Cardiac muscle cell (in vitro differentiated cells and primary cell): ENCODE measurements around the gene PFAS. TPM values are rescaled to one million over a fixed set of nuclear protein-coding genes. Genes with fewer than 3 reads are reported as not detected.

Experiments
- DNase-seq, 2 donors: peaks; one replicate each; pipeline versions ENCODE4 v3.0.0 to v3.0.0-alpha.2; 2010 to 2017; ENCODE audit warnings: low read depth in 1 of 2, low spot score in 1 of 2
- H3K27ac ChIP-seq: fragments of 200-600 bp; sonication (generic); 2 replicates; pipeline ENCODE4 v1.5.1; 2016
- H3K27me3 ChIP-seq: fragments of 200-600 bp; sonication (generic); 2 replicates; pipeline ENCODE4 v1.6.0; 2016; ENCODE audit warnings: control low read depth
- H3K36me3 ChIP-seq: fragments of 200-600 bp; sonication (generic); 2 replicates; pipeline ENCODE4 v1.5.1; 2016; ENCODE audit warnings: control low read depth
- H3K4me1 ChIP-seq: fragments of 200-600 bp; sonication (generic); 2 replicates; pipeline ENCODE4 v1.8.1; 2017; ENCODE audit warnings: low read depth, mild to moderate bottlenecking, mixed run types
- H3K4me3 ChIP-seq: fragments of 200-600 bp; sonication (generic); 2 replicates; pipeline ENCODE4 v1.5.1; 2016; ENCODE audit warnings: mild to moderate bottlenecking
- H3K9me3 ChIP-seq: fragments of 200-600 bp; sonication (generic); 2 replicates; pipeline ENCODE4 v1.5.1; 2017; ENCODE audit warnings: low read depth, mild to moderate bottlenecking, control low read depth
- CTCF ChIP-seq: IDR thresholded peaks from 2 replicates; pipeline ENCODE4 v1.5.1; 2012; ENCODE audit warnings: low read depth, mild to moderate bottlenecking, low read length
- polyA plus RNA-seq: library from polyadenylated mRNA; unstranded; fragments of >200 nt; fragmentation: Nextera tagmentation; extraction: Ambion mirVana; gene quantifications from 2 replicates; pipeline ENCODE4 v1.2.1, GENCODE V29; 2016
- total RNA-seq: library from RNA; depleted of rRNA; stranded (reverse); fragments of >200 nt; gene quantifications from 2 replicates; pipeline ENCODE4 v1.2.3, GENCODE V29; 2016

PFAS gene
- total and polyA plus RNA-seq, 2 experiments from 2014 or later = 48.2 to 62.5 TPM

- Histone ChIP-seq H3K9me3 (no peaks in the 10 kb centered on the region), H3K27me3 (peaks cover 34% of the 10 kb centered on the region), H3K27ac (no peak overlapping the region), H3K4me3 (no peak overlapping the region), H3K36me3 (no peaks in the 10 kb centered on the region), H3K4me1 (peaks cover 11% of the 10 kb centered on the region)
- no peak for TF ChIP-seq CTCF
- no peak for DNase-seq
These were observed 69.2 kb downstream of the PFAS start for GRCh38 chr17:8318010-8318935.

Other genes with a start within 250 kb of the PFAS start
- 1.1 TPM in 1 of 2 replicates, not detected in the other for gene GUCY2D, start 246.7 kb upstream of the PFAS start, total RNA-seq
- gene GUCY2D, start 246.7 kb upstream of the PFAS start, polyA plus RNA-seq = 0.54 and 3.7 TPM in 2 replicates
- 0.18 and 0.33 TPM in 2 replicates for gene ALOX15B, start 210.2 kb upstream of the PFAS start, total RNA-seq
- 0.12 TPM in 1 of 2 replicates, not detected in the other for gene ALOX15B, start 210.2 kb upstream of the PFAS start, polyA plus RNA-seq
- gene ALOX12B, start 161.6 kb upstream of the PFAS start, total RNA-seq = 0.42 and 1.6 TPM in 2 replicates
- 2.1 and 2.3 TPM in 2 replicates for gene ALOX12B, start 161.6 kb upstream of the PFAS start, polyA plus RNA-seq
- gene ALOXE3, start 130.8 kb upstream of the PFAS start, total RNA-seq = not detected in 2 replicates
- gene ALOXE3, start 130.8 kb upstream of the PFAS start, polyA plus RNA-seq = 0.10 TPM in 1 of 2 replicates, not detected in the other
- gene HES7, start 125.2 kb upstream of the PFAS start, total RNA-seq = 0.32 and 6.2 TPM in 2 replicates
- 1.1 and 1.5 TPM in 2 replicates for gene HES7, start 125.2 kb upstream of the PFAS start, polyA plus RNA-seq
- gene PER1, start 96.9 kb upstream of the PFAS start, total RNA-seq = 42.3 and 51.9 TPM in 2 replicates
- gene PER1, start 96.9 kb upstream of the PFAS start, polyA plus RNA-seq = 28.2 and 47.7 TPM in 2 replicates
- gene VAMP2, start 86.3 kb upstream of the PFAS start, total RNA-seq = 22.5 and 35.7 TPM in 2 replicates
- 102 and 118 TPM in 2 replicates for gene VAMP2, start 86.3 kb upstream of the PFAS start, polyA plus RNA-seq
- 39.8 and 40.7 TPM in 2 replicates for gene TMEM107, start 72.9 kb upstream of the PFAS start, total RNA-seq
- 54.6 and 62.4 TPM in 2 replicates for gene TMEM107, start 72.9 kb upstream of the PFAS start, polyA plus RNA-seq
- 19.7 and 26.4 TPM in 2 replicates for gene BORCS6, start 59.1 kb upstream of the PFAS start, total RNA-seq
- gene BORCS6, start 59.1 kb upstream of the PFAS start, polyA plus RNA-seq = 13.2 and 13.7 TPM in 2 replicates
- gene AURKB, start 38.7 kb upstream of the PFAS start, total RNA-seq = 15.1 and 77.7 TPM in 2 replicates
- 17.8 and 133 TPM in 2 replicates for gene AURKB, start 38.7 kb upstream of the PFAS start, polyA plus RNA-seq
- gene CTC1, start 1.2 kb upstream of the PFAS start, total RNA-seq = 7.4 and 15.6 TPM in 2 replicates
- gene CTC1, start 1.2 kb upstream of the PFAS start, polyA plus RNA-seq = 17.1 and 23.0 TPM in 2 replicates
- 40.0 and 43.6 TPM in 2 replicates for gene RANGRF, start 39.4 kb downstream of the PFAS start, total RNA-seq
- gene RANGRF, start 39.4 kb downstream of the PFAS start, polyA plus RNA-seq = 75.5 and 89.2 TPM in 2 replicates
- gene SLC25A35, start 46.1 kb downstream of the PFAS start, total RNA-seq = 3.5 and 9.5 TPM in 2 replicates
- 6.0 and 7.9 TPM in 2 replicates for gene SLC25A35, start 46.1 kb downstream of the PFAS start, polyA plus RNA-seq
- 1.1 and 3.0 TPM in 2 replicates for gene ARHGEF15, start 61.0 kb downstream of the PFAS start, total RNA-seq
- gene ARHGEF15, start 61.0 kb downstream of the PFAS start, polyA plus RNA-seq = 0.17 and 0.73 TPM in 2 replicates
- not detected in 2 replicates for gene ODF4, start 90.6 kb downstream of the PFAS start, total RNA-seq
- not detected in 2 replicates for gene ODF4, start 90.6 kb downstream of the PFAS start, polyA plus RNA-seq
- 3,276 and 3,592 TPM in 2 replicates for gene RPL26, start 133.9 kb downstream of the PFAS start, total RNA-seq
- 486 and 538 TPM in 2 replicates for gene RPL26, start 133.9 kb downstream of the PFAS start, polyA plus RNA-seq
- not detected in 2 replicates for gene RNF222, start 148.5 kb downstream of the PFAS start, total RNA-seq
- 0.17 and 0.37 TPM in 2 replicates for gene RNF222, start 148.5 kb downstream of the PFAS start, polyA plus RNA-seq
- gene NDEL1, start 186.6 kb downstream of the PFAS start, total RNA-seq = 34.8 and 47.3 TPM in 2 replicates
- gene NDEL1, start 186.6 kb downstream of the PFAS start, polyA plus RNA-seq = 21.3 and 25.7 TPM in 2 replicates